ENCODE measurements around the gene C6orf89. TPM values are rescaled to one million over a fixed set of nuclear protein-coding genes. Genes with fewer than 3 reads are reported as not detected.
A peak's percentile ranks its signal among the peaks of the same experiment; 100 is the strongest.

C6orf89 gene
- total RNA-seq, 1 donor from 2014 or later: 36.8 TPM

GRCh38 chr6:36908747-36909146 lies 23.0 kb downstream of the C6orf89 start:
- Histone ChIP-seq H3K27me3 (no peaks in the 10 kb centered on the region), H3K9me3 (no peaks in the 10 kb centered on the region), H3K36me3 (peaks cover 0 to 8% of the 10 kb centered on the region in 2 donors), H3K4me3 (no peak overlapping the region), H3K27ac (no peak overlapping the region), H3K4me1 (peaks cover 52% of the 10 kb centered on the region)
- intact Hi-C loops (cut with DNase I): no loop called here
- TF ChIP-seq POLR2AphosphoS5 (IDR thresholded peaks at IDR 0.05; ENCODE audit: insufficient read depth in 1 of 2, low read depth in 1 of 2) (no peak), POLR2A (IDR thresholded peaks at IDR 0.05) (no peak), CTCF (IDR thresholded peaks at IDR 0.05) (no peak)
- DNase-seq (ENCODE audit: extremely low spot score in 2 of 2): no peak

DNA sequence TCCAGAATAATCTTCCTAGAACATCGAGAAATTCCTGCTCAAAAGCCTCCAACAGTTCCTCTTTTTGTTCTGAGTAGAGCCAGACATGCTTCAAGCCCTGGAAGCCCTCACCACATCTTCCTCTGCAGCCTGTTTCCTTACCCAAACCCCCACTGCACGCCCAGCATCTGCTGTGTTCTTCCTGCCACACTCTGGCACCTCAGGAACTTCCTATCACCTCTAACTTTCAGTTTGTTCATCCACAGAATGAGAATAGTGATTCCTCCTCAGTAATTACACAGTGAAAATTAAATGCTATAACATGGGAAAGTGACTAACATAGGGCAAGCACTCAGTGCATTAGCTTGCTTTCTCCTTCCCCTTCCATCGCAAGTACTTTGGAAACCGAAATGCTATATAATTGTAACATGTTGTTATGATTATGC lies 26.3 kb downstream of the C6orf89 start:
- TF ChIP-seq POLR2AphosphoS5 (IDR thresholded peaks at IDR 0.05; ENCODE audit: insufficient read depth in 1 of 2, low read depth in 1 of 2) (no peak), CTCF (IDR thresholded peaks at IDR 0.05) (no peak), POLR2A (IDR thresholded peaks at IDR 0.05) (no peak)
- DNase-seq (ENCODE audit: extremely low spot score in 2 of 2): no peak
- no peaks in the 10 kb centered on the region for H3K27me3 ChIP-seq
- intact Hi-C loops (cut with DNase I): no loop called here
- no peaks in the 10 kb centered on the region for H3K9me3 ChIP-seq
- H3K27ac ChIP-seq: peak overlapping the region; percentile 77
- peaks cover 0 to 5% of the 10 kb centered on the region in 2 donors for H3K36me3 ChIP-seq
- H3K4me1 ChIP-seq: peaks cover 51% of the 10 kb centered on the region
- H3K4me3 ChIP-seq: no peak overlapping the region

- peak in 1 of 2 donors; percentile 75 for TF ChIP-seq POLR2AphosphoS5 (IDR thresholded peaks at IDR 0.05; ENCODE audit: insufficient read depth in 1 of 2, low read depth in 1 of 2)
- TF ChIP-seq POLR2A (IDR thresholded peaks at IDR 0.05): no peak
- no peak for TF ChIP-seq CTCF (IDR thresholded peaks at IDR 0.05)
- no peak for DNase-seq (ENCODE audit: extremely low spot score in 2 of 2)
- no peaks in the 10 kb centered on the region for H3K27me3 ChIP-seq
- H3K4me1 ChIP-seq: peaks cover 51% of the 10 kb centered on the region
- no peak overlapping the region for H3K4me3 ChIP-seq
- peak overlapping the region; percentile 77 for H3K27ac ChIP-seq
- H3K9me3 ChIP-seq: no peaks in the 10 kb centered on the region
- intact Hi-C loops (cut with DNase I): no loop called here
- H3K36me3 ChIP-seq: peaks cover 0 to 5% of the 10 kb centered on the region in 2 donors
Measured at GRCh38 chr6:36912586-36912985, 26.8 kb downstream of the C6orf89 start.

DNA sequence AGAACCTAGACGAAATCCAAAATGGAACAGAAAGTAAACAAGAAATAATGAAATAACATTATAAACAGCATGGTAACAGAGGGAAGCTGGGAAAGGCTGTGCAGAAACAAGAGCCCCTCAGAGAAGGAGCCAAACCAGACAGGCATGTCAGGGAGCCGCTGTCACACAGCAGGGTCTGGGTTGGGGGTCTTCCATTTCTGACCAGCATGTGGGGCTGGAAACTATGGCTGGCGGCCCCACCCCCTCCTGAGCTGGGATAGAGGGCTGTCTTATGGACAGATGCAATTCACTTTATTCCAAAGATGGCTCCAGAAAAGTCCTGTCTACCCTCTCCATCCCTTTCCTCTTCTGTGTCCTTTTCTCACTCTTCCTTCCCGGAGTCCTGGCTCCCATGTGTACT lies 27.3 kb downstream of the C6orf89 start:
- H3K27me3 ChIP-seq: no peaks in the 10 kb centered on the region
- peaks cover 0 to 5% of the 10 kb centered on the region in 2 donors for H3K36me3 ChIP-seq
- H3K4me3 ChIP-seq: no peak overlapping the region
- H3K9me3 ChIP-seq: no peaks in the 10 kb centered on the region
- DNase-seq (ENCODE audit: extremely low spot score in 2 of 2): no peak
- TF ChIP-seq POLR2AphosphoS5 (IDR thresholded peaks at IDR 0.05; ENCODE audit: insufficient read depth in 1 of 2, low read depth in 1 of 2): no peak
- no peak for TF ChIP-seq POLR2A (IDR thresholded peaks at IDR 0.05)
- peak overlapping the region; percentile 77 for H3K27ac ChIP-seq
- H3K4me1 ChIP-seq: peaks cover 49% of the 10 kb centered on the region
- intact Hi-C loops (cut with DNase I): no loop called here

DNA sequence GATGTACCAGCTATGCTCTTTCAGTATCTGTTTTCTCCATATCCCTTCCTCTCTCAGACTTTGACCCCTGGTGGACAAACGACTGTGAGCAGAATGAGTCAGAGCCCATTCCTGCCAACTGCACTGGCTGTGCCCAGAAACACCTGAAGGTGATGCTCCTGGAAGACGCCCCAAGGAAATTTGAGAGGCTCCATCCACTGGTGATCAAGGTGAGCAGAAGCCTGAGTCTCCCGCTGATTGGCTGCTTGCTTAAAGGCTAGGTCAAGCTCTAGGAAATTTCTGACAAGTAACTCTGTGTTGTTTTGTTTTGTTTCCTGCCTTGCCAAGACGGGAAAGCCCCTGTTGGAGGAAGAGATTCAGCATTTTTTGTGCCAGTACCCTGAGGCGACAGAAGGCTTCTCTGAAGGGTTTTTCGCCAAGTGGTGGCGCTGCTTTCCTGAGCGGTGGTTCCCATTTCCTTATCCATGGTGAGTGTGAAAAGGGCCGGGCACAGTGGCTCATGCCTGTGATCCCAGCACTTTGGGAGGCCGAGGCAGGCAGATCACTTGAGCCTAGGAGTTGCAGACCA lies 28.6 kb downstream of the C6orf89 start:
- no peaks in the 10 kb centered on the region for H3K9me3 ChIP-seq
- DNase-seq (ENCODE audit: extremely low spot score in 2 of 2): no peak
- peaks cover 60% of the 10 kb centered on the region for H3K4me1 ChIP-seq
- intact Hi-C loops (cut with DNase I): no loop called here
- TF ChIP-seq CTCF (IDR thresholded peaks at IDR 0.05) (no peak), POLR2A (IDR thresholded peaks at IDR 0.05) (no peak), POLR2AphosphoS5 (IDR thresholded peaks at IDR 0.05; ENCODE audit: insufficient read depth in 1 of 2, low read depth in 1 of 2) (no peak)
- peak overlapping the region; percentile 77 for H3K27ac ChIP-seq
- peaks cover 0 to 10% of the 10 kb centered on the region in 2 donors for H3K36me3 ChIP-seq
- H3K4me3 ChIP-seq: no peak overlapping the region
- H3K27me3 ChIP-seq: no peaks in the 10 kb centered on the region

Data from vagina (tissue), 2 donors.